SU-DHL-6 (cell line): ENCODE data around the gene NCAM2.

ENCODE experiments used
- EZH2phosphoT487 ChIP-seq: fragments of 200-600 bp; sonication (generic), shearing (Covaris generic); conservative IDR thresholded peaks from 2 replicates; pipeline ENCODE4 v1.6.1; 2018; ENCODE audit warnings: mild to moderate bottlenecking, antibody characterized with exemption, low read length, moderate library complexity, mixed read lengths
- TF ChIP-seq, protein P1 (sequence below): fragments of 200-600 bp; sonication (generic); IDR thresholded peaks from one replicate; pipeline ENCODE4 v1.5.1; 2017; ENCODE audit warnings: antibody characterized with exemption, mild to moderate bottlenecking, low read length, moderate library complexity; ENCODE audit not compliant: insufficient read depth, poor library complexity, severe bottlenecking

GRCh38 chr21:21147374-21147745 lies 149.2 kb downstream of the NCAM2 start:
- TF ChIP-seq, protein P1, sequence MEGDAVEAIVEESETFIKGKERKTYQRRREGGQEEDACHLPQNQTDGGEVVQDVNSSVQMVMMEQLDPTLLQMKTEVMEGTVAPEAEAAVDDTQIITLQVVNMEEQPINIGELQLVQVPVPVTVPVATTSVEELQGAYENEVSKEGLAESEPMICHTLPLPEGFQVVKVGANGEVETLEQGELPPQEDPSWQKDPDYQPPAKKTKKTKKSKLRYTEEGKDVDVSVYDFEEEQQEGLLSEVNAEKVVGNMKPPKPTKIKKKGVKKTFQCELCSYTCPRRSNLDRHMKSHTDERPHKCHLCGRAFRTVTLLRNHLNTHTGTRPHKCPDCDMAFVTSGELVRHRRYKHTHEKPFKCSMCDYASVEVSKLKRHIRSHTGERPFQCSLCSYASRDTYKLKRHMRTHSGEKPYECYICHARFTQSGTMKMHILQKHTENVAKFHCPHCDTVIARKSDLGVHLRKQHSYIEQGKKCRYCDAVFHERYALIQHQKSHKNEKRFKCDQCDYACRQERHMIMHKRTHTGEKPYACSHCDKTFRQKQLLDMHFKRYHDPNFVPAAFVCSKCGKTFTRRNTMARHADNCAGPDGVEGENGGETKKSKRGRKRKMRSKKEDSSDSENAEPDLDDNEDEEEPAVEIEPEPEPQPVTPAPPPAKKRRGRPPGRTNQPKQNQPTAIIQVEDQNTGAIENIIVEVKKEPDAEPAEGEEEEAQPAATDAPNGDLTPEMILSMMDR: no peak
- no peak for TF ChIP-seq EZH2phosphoT487
